ENCODE measurements around the gene ANKRD31. TPM values are rescaled to one million over a fixed set of nuclear protein-coding genes. Genes with fewer than 3 reads are reported as not detected.
"Not testable (repeated sequence)": the region's sequence is repeated elsewhere in the genome, so short reads cannot be mapped to it uniquely, and the experiment has no call there.

The ANKRD31 gene
- total and polyA plus RNA-seq, 4 donors, result 0.03 to 0.24 (median 0.14) TPM

DNA sequence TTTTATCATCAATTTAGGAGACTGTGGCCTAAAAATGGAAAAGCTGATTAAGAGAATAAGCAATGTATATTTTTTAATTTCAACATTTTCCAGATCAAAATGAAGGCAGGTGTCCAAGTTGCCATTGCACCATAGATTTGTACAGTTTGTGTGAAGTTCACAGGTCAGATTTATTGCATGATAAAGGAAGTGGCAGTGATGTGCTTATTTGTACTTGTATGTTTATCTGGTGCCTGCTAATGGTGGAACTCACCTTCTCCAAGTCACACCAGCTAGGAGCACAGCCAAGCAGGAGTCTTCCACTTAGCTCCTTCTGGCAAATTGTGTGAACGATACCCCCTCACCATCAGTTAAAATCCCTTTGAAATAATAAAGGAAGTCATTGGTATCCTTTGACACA lies 37.8 kb upstream of the ANKRD31 start:
- no peak for DNase-seq
- no peak overlapping the region for H3K4me3 ChIP-seq (ENCODE audit: low read length in 2 of 2)
- intact Hi-C loops (cut with DNase I), result no loop called here
- no peak for ATAC-seq (ENCODE audit: low FRiP score)
- no peaks in the 10 kb centered on the region for H3K36me3 ChIP-seq (ENCODE audit: control insufficient read depth in 1 of 2, insufficient read depth in 2 of 2, low read length in 1 of 2)
- H3K27me3 ChIP-seq (ENCODE audit: control insufficient read depth in 1 of 2, insufficient read depth in 2 of 2, low read length in 1 of 2), result no peaks in the 10 kb centered on the region
- no peaks in the 10 kb centered on the region for H3K4me1 ChIP-seq (ENCODE audit: control insufficient read depth in 1 of 2, insufficient read depth in 2 of 2, low read length in 2 of 2)
- H3K9me3 ChIP-seq (ENCODE audit: control insufficient read depth, low read length), result no peaks in the 10 kb centered on the region
- no peak overlapping the region for H3K27ac ChIP-seq (ENCODE audit: low read depth in 1 of 2, low read length in 2 of 2)
- WGBS, 2 donors, result 79 to 81% methylated on average over 1 of the region's 1 CpG

DNA sequence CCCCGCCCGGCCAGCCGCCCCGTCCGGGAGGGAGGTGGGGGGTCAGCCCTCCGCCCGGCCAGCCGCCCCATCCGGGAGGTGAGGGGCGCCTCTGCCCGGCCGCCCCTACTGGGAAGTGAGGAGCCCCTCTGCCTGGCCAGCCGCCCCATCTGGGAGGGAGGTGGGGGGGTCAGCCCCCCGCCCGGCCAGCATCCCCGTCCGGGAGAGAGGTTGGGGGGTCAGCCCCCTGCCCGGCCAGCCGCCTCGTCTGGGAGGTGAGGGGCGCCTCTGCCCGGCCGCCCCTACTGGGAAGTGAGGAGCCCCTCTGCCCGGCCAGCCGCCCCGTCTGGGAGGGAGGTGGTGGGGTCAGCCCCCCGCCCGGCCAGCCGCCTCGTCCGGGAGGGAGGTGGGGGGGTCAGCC lies 33.9 kb upstream of the ANKRD31 start:
- WGBS, 2 donors, result 94 to 97% methylated on average over 9 to 31 of the region's 31 CpGs
- H3K4me1 ChIP-seq (ENCODE audit: control insufficient read depth in 1 of 2, insufficient read depth in 2 of 2, low read length in 2 of 2); ATAC-seq (ENCODE audit: low FRiP score); H3K36me3 ChIP-seq (ENCODE audit: control insufficient read depth in 1 of 2, insufficient read depth in 2 of 2, low read length in 1 of 2); H3K9me3 ChIP-seq (ENCODE audit: control insufficient read depth, low read length); DNase-seq; H3K27ac ChIP-seq (ENCODE audit: low read depth in 1 of 2, low read length in 2 of 2); H3K27me3 ChIP-seq (ENCODE audit: control insufficient read depth in 1 of 2, insufficient read depth in 2 of 2, low read length in 1 of 2); intact Hi-C loops (cut with DNase I); H3K4me3 ChIP-seq (ENCODE audit: low read length in 2 of 2): not testable (repeated sequence)

GRCh38 chr5:75265731-75266130 lies 29.1 kb upstream of the ANKRD31 start:
- H3K4me1 ChIP-seq (ENCODE audit: control insufficient read depth in 1 of 2, insufficient read depth in 2 of 2, low read length in 2 of 2), result no peaks in the 10 kb centered on the region
- ATAC-seq (ENCODE audit: low FRiP score) (no peak), DNase-seq (no peak)
- H3K36me3 ChIP-seq (ENCODE audit: control insufficient read depth in 1 of 2, insufficient read depth in 2 of 2, low read length in 1 of 2), result no peaks in the 10 kb centered on the region
- no peaks in the 10 kb centered on the region for H3K27me3 ChIP-seq (ENCODE audit: control insufficient read depth in 1 of 2, insufficient read depth in 2 of 2, low read length in 1 of 2)
- 15 to 31% methylated on average over 2 of the region's 2 CpGs for WGBS, 2 donors
- H3K27ac ChIP-seq (ENCODE audit: low read depth in 1 of 2, low read length in 2 of 2), result no peak overlapping the region
- H3K4me3 ChIP-seq (ENCODE audit: low read length in 2 of 2), result no peak overlapping the region
- intact Hi-C loops (cut with DNase I), result no loop called here
- no peaks in the 10 kb centered on the region for H3K9me3 ChIP-seq (ENCODE audit: control insufficient read depth, low read length)

DNA sequence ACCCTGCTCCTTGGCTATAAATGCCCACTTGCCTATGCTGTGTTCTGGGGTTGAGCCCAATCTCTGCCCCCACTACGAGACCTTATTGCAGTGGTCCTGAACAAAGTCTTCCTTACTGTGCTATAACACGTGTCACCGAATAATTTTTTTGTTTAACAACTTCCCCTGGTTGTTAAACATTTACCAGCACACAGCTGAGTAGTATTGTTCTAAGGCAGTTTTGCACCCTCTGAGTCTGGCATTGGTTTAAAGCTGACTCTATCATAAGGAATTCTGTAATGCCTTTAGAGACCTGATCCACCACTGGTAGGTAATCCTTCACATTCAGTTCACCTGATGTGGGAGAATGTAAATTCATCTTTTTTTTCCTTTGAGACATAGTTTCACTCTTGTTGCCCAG lies 25.6 kb upstream of the ANKRD31 start:
- Histone ChIP-seq H3K4me3 (ENCODE audit: low read length in 2 of 2) (no peak overlapping the region), H3K4me1 (ENCODE audit: control insufficient read depth in 1 of 2, insufficient read depth in 2 of 2, low read length in 2 of 2) (no peaks in the 10 kb centered on the region), H3K27ac (ENCODE audit: low read depth in 1 of 2, low read length in 2 of 2) (no peak overlapping the region), H3K36me3 (ENCODE audit: control insufficient read depth in 1 of 2, insufficient read depth in 2 of 2, low read length in 1 of 2) (no peaks in the 10 kb centered on the region), H3K9me3 (ENCODE audit: control insufficient read depth, low read length) (no peaks in the 10 kb centered on the region), H3K27me3 (ENCODE audit: control insufficient read depth in 1 of 2, insufficient read depth in 2 of 2, low read length in 1 of 2) (no peaks in the 10 kb centered on the region)
- intact Hi-C loops (cut with DNase I), result no loop called here
- ATAC-seq (ENCODE audit: low FRiP score), result no peak
- DNase-seq, result no peak
- 68 to 83% methylated on average over 3 of the region's 3 CpGs for WGBS, 2 donors

GRCh38 chr5:75260708-75261107 lies 24.0 kb upstream of the ANKRD31 start:
- WGBS, 2 donors, result 76 to 79% methylated on average over 2 of the region's 2 CpGs
- ATAC-seq (ENCODE audit: low FRiP score) (no peak), DNase-seq (no peak)
- H3K27ac ChIP-seq (ENCODE audit: low read depth in 1 of 2, low read length in 2 of 2), result no peak overlapping the region
- intact Hi-C loops (cut with DNase I), result no loop called here
- no peak overlapping the region for H3K4me3 ChIP-seq (ENCODE audit: low read length in 2 of 2)
- H3K36me3 ChIP-seq (ENCODE audit: control insufficient read depth in 1 of 2, insufficient read depth in 2 of 2, low read length in 1 of 2), result no peaks in the 10 kb centered on the region
- no peaks in the 10 kb centered on the region for H3K27me3 ChIP-seq (ENCODE audit: control insufficient read depth in 1 of 2, insufficient read depth in 2 of 2, low read length in 1 of 2)
- no peaks in the 10 kb centered on the region for H3K4me1 ChIP-seq (ENCODE audit: control insufficient read depth in 1 of 2, insufficient read depth in 2 of 2, low read length in 2 of 2)
- peaks cover 2% of the 10 kb centered on the region for H3K9me3 ChIP-seq (ENCODE audit: control insufficient read depth, low read length)

DNA sequence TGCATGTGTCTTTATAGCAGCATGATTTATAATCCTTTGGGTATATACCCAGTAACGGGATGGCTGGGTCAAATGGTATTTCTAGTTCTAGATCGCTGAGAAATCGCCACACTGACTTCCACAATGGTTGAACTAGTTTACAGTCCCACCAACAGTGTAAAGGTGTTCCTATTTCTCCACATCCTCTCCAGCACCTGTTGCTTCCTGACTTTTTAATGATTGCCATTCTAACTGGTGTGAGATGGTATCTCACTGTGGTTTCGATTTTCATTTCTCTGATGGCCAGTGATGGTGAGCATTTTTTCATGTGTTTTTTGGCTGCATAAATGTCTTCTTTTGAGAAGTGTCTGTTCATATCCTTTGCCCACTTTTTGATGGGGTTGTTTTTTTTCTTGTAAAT lies 13.8 kb upstream of the ANKRD31 start:
- H3K27me3 ChIP-seq (ENCODE audit: control insufficient read depth in 1 of 2, insufficient read depth in 2 of 2, low read length in 1 of 2); intact Hi-C loops (cut with DNase I): not testable (repeated sequence)

DNA sequence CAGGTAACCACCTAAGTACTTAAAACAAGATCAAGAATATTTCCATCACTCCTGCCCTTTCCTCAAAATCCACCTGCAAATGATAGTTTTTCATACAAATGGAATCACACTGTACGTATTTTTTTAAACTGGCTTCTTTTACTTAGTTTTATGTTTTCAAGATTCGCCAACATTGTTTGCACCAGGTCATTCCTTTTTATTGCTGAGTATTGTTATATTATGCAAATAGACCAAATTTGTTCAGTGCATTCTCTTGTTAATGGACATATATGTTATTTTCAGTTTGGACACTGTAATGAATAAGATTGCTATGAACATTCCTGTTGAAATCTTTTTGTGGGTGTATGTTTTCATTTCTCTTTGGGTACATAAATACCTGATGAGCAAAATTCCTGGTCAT lies 8.3 kb upstream of the ANKRD31 start:
- H3K27ac ChIP-seq (ENCODE audit: low read depth in 1 of 2, low read length in 2 of 2), result no peak overlapping the region
- DNase-seq (no peak), ATAC-seq (ENCODE audit: low FRiP score) (no peak)
- no peaks in the 10 kb centered on the region for H3K27me3 ChIP-seq (ENCODE audit: control insufficient read depth in 1 of 2, insufficient read depth in 2 of 2, low read length in 1 of 2)
- H3K4me3 ChIP-seq (ENCODE audit: low read length in 2 of 2), result no peak overlapping the region
- no peaks in the 10 kb centered on the region for H3K36me3 ChIP-seq (ENCODE audit: control insufficient read depth in 1 of 2, insufficient read depth in 2 of 2, low read length in 1 of 2)
- H3K9me3 ChIP-seq (ENCODE audit: control insufficient read depth, low read length), result no peaks in the 10 kb centered on the region
- intact Hi-C loops (cut with DNase I), result no loop called here
- WGBS, 2 donors, result 86 to 88% methylated on average over 2 of the region's 2 CpGs
- no peaks in the 10 kb centered on the region for H3K4me1 ChIP-seq (ENCODE audit: control insufficient read depth in 1 of 2, insufficient read depth in 2 of 2, low read length in 2 of 2)

More for the DNA sequence above, 13.8 kb upstream of the ANKRD31 start:
- H3K36me3 ChIP-seq (ENCODE audit: control insufficient read depth in 1 of 2, insufficient read depth in 2 of 2, low read length in 1 of 2); DNase-seq; ATAC-seq (ENCODE audit: low FRiP score); H3K9me3 ChIP-seq (ENCODE audit: control insufficient read depth, low read length); H3K4me1 ChIP-seq (ENCODE audit: control insufficient read depth in 1 of 2, insufficient read depth in 2 of 2, low read length in 2 of 2); H3K4me3 ChIP-seq (ENCODE audit: low read length in 2 of 2); H3K27ac ChIP-seq (ENCODE audit: low read depth in 1 of 2, low read length in 2 of 2): not testable (repeated sequence)
- 82 to 84% methylated on average over 4 of the region's 4 CpGs for WGBS, 2 donors

DNA sequence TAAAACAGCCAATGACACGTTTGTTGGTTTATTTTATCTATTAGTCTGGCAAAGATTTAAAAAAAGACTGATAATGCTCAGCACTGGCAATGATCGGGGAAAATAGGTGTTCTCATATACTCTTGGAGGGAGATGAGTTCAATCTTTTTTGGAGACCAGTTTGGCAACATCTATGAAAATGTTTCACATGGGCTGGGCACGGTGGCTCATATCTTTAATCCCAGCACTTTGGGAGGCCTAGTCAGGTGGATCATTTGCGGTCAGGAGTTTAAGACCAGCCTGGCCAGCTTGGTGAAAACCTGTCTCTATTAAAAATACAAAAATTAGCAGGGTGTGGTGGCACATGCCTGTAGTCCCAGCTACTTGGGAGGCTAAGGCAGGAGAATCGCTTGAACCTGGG lies 6.8 kb upstream of the ANKRD31 start:
- no peaks in the 10 kb centered on the region for H3K27me3 ChIP-seq (ENCODE audit: control insufficient read depth in 1 of 2, insufficient read depth in 2 of 2, low read length in 1 of 2)
- 79 to 84% methylated on average over 5 of the region's 5 CpGs for WGBS, 2 donors

GRCh38 chr5:75243100-75243499 lies 6.4 kb upstream of the ANKRD31 start:
- H3K27ac ChIP-seq (ENCODE audit: low read depth in 1 of 2, low read length in 2 of 2), result no peak overlapping the region
- no peaks in the 10 kb centered on the region for H3K36me3 ChIP-seq (ENCODE audit: control insufficient read depth in 1 of 2, insufficient read depth in 2 of 2, low read length in 1 of 2)
- no peak for DNase-seq
- 71 to 75% methylated on average over 1 of the region's 1 CpG for WGBS, 2 donors
- intact Hi-C loops (cut with DNase I), result no loop called here
- no peak overlapping the region for H3K4me3 ChIP-seq (ENCODE audit: low read length in 2 of 2)
- no peak for ATAC-seq (ENCODE audit: low FRiP score)
- no peaks in the 10 kb centered on the region for H3K27me3 ChIP-seq (ENCODE audit: control insufficient read depth in 1 of 2, insufficient read depth in 2 of 2, low read length in 1 of 2)
- no peaks in the 10 kb centered on the region for H3K9me3 ChIP-seq (ENCODE audit: control insufficient read depth, low read length)
- no peaks in the 10 kb centered on the region for H3K4me1 ChIP-seq (ENCODE audit: control insufficient read depth in 1 of 2, insufficient read depth in 2 of 2, low read length in 2 of 2)

More for the DNA sequence above, 6.8 kb upstream of the ANKRD31 start:
- no peak for DNase-seq
- Histone ChIP-seq H3K36me3 (ENCODE audit: control insufficient read depth in 1 of 2, insufficient read depth in 2 of 2, low read length in 1 of 2) (no peaks in the 10 kb centered on the region), H3K4me3 (ENCODE audit: low read length in 2 of 2) (no peak overlapping the region), H3K4me1 (ENCODE audit: control insufficient read depth in 1 of 2, insufficient read depth in 2 of 2, low read length in 2 of 2) (no peaks in the 10 kb centered on the region), H3K27ac (ENCODE audit: low read depth in 1 of 2, low read length in 2 of 2) (no peak overlapping the region), H3K9me3 (ENCODE audit: control insufficient read depth, low read length) (no peaks in the 10 kb centered on the region)
- intact Hi-C loops (cut with DNase I), result no loop called here
- ATAC-seq (ENCODE audit: low FRiP score), result no peak

Measured in aorta (tissue), 5 donors.